Natural killer cell (primary cell): ENCODE data around the gene NTNG2. TPM values are rescaled to one million over a fixed set of nuclear protein-coding genes. Genes with fewer than 3 reads are reported as not detected.

Experiments used
- ATAC-seq, 3 donors: fragments of 150-1000 bp in 2 of 3; fragments of 200-7000 bp in 1 of 3; cut with Tn5 transposase; 1 replicate in 1 of 3; 2 replicates in 2 of 3; pipeline ENCODE4 v1.10.0; 2021; ENCODE audit warnings: mild to moderate bottlenecking in 2 of 3, moderate library complexity in 2 of 3
- DNase-seq, 2 donors: peaks; one replicate each; pipeline versions ENCODE4 v3.0.0 to v3.0.0-alpha.2; 2013 to 2021; ENCODE audit warnings: mixed read lengths in 1 of 2
- H3K27ac ChIP-seq: one replicate; pipeline ENCODE4 v1.5.1; 2013; ENCODE audit warnings: mild to moderate bottlenecking, low read length
- H3K27me3 ChIP-seq: one replicate; pipeline ENCODE4 v1.6.1; 2013; ENCODE audit warnings: low read length; ENCODE audit not compliant: control insufficient read depth, insufficient read depth
- H3K36me3 ChIP-seq: one replicate; pipeline ENCODE4 v1.6.1; 2013; ENCODE audit warnings: low read length; ENCODE audit not compliant: control insufficient read depth, insufficient read depth
- H3K4me1 ChIP-seq: one replicate; pipeline ENCODE4 v1.6.1; 2013; ENCODE audit warnings: low read length; ENCODE audit not compliant: control insufficient read depth, insufficient read depth
- H3K4me3 ChIP-seq: one replicate; pipeline ENCODE4 v1.5.1; 2013; ENCODE audit warnings: low read length
- H3K9me3 ChIP-seq: one replicate; pipeline ENCODE4 v1.6.1; 2013; ENCODE audit warnings: low read length; ENCODE audit not compliant: control insufficient read depth, insufficient read depth
- H3K27ac Mint-ChIP-seq, 2 donors: one replicate each; pipeline ENCODE4 v1.8.0; 2022; ENCODE audit warnings: mild to moderate bottlenecking in 2 of 2, mixed read lengths in 2 of 2, moderate library complexity in 1 of 2
- H3K27me3 Mint-ChIP-seq, 2 donors: one replicate each; pipeline ENCODE4 v1.8.0; 2022; ENCODE audit warnings: low read depth in 2 of 2, mixed read lengths in 2 of 2
- H3K36me3 Mint-ChIP-seq: one replicate; pipeline ENCODE4 v1.8.0; 2022; ENCODE audit warnings: mixed read lengths
- H3K4me1 Mint-ChIP-seq, 2 donors: one replicate each; pipeline ENCODE4 v1.8.0; 2022; ENCODE audit warnings: mixed read lengths in 2 of 2
- H3K4me3 Mint-ChIP-seq: one replicate; pipeline ENCODE4 v1.8.0; 2022; ENCODE audit warnings: mild to moderate bottlenecking, moderate library complexity, mixed read lengths
- H3K9me3 Mint-ChIP-seq, 2 donors: one replicate each; pipeline ENCODE4 v1.8.0; 2022; ENCODE audit warnings: mixed read lengths in 2 of 2
- CTCF ChIP-seq: fragments of 200-600 bp; IDR thresholded peaks from one replicate; pipeline ENCODE4 v1.8.0; 2022; ENCODE audit warnings: antibody characterized with exemption
- WGBS: methylation state at CpG from one replicate; pipeline ENCODE4 v1.1.7; 2013; ENCODE audit warnings: missing lambda C conversion rate; ENCODE audit not compliant: insufficient coverage; 5-methylcytosine and 5-hydroxymethylcytosine counted together
- intact Hi-C: fragments of 100-400 bp; cut with micrococcal nuclease; formaldehyde crosslinking; loops from one replicate; pipeline ENCODE4 v1.14.2; 2022
- total RNA-seq, 4 donors: library from RNA; stranded (reverse); fragments of 120-200 nt in 1 of 4; gene quantifications; one replicate each; pipeline versions ENCODE4 v1.2.3 to v1.2.4, GENCODE V29; 2013 to 2022

The NTNG2 gene
- total RNA-seq, 3 donors from 2014 or later (not counting 1 experiment from before 2014, with no cell fraction given) = 23.4 to 67.2 (median 32.6) TPM

DNA sequence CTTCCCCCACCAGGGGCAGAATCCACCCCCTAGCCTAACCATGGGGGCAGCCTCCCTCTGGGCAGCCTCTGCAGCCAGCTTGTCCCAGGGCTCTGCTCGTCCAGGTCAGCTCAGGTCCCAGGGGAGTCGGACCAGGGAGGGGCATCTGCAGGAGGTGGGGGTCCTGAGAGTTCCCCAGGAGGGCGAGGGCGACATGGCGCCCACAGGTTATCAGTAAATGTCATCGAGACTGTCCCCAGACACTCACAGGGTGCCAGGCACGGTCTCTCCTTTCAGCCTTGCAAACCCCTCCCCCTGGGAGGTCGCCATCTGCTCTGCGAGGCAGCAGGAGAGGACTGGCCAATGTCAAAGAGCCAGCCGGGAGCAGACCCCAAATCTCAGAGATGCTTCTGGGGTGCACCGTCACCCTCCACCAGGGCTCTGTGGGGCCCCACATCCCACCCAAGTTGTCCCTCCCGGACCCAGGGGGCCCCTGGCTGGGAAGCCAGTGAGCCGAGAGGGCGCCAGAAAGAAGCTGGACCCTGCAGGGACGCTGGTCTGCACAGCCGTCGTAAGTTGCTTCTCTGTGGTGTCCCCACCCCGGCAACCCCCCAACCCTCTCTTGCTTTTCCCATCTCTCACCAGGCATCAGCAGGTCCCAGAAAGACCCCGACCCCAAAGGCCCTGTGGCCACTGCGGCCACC is 69.3 kb downstream of the NTNG2 start:
- H3K27me3 ChIP-seq = no peaks in the 10 kb centered on the region
- no peaks in the 10 kb centered on the region for H3K36me3 Mint-ChIP-seq
- no peaks in the 10 kb centered on the region for H3K27me3 Mint-ChIP-seq
- TF ChIP-seq CTCF = no peak
- intact Hi-C loops = no loop called here
- H3K4me1 Mint-ChIP-seq = peaks cover 0 to 6% of the 10 kb centered on the region in 2 donors
- H3K27ac ChIP-seq = no peak overlapping the region
- DNase-seq (no peak), ATAC-seq (no peak)
- H3K36me3 ChIP-seq = no peaks in the 10 kb centered on the region
- WGBS = 84% methylated on average over 20 of the region's 20 CpGs
- no peak overlapping the region for H3K27ac Mint-ChIP-seq
- H3K9me3 ChIP-seq = no peaks in the 10 kb centered on the region
- no peaks in the 10 kb centered on the region for H3K4me1 ChIP-seq
- H3K4me3 Mint-ChIP-seq = no peak overlapping the region
- no peaks in the 10 kb centered on the region for H3K9me3 Mint-ChIP-seq
- no peak overlapping the region for H3K4me3 ChIP-seq

- Histone ChIP-seq H3K36me3 (no peaks in the 10 kb centered on the region), H3K4me3 (no peak overlapping the region), H3K27me3 (no peaks in the 10 kb centered on the region), H3K4me1 (peaks cover 5% of the 10 kb centered on the region), H3K27ac (no peak overlapping the region), H3K9me3 (no peaks in the 10 kb centered on the region)
- Mint-ChIP-seq H3K4me3 (no peak overlapping the region), H3K9me3 (no peaks in the 10 kb centered on the region), H3K27ac (no peak overlapping the region), H3K4me1 (peaks cover 4 to 6% of the 10 kb centered on the region in 2 donors), H3K27me3 (no peaks in the 10 kb centered on the region), H3K36me3 (no peaks in the 10 kb centered on the region)
- ATAC-seq (no peak), DNase-seq (no peak)
- intact Hi-C loops = no loop called here
- 73% methylated on average over 3 of the region's 3 CpGs for WGBS
- no peak for TF ChIP-seq CTCF
Measured at GRCh38 chr9:132232522-132232921, 70.7 kb downstream of the NTNG2 start.

DNA sequence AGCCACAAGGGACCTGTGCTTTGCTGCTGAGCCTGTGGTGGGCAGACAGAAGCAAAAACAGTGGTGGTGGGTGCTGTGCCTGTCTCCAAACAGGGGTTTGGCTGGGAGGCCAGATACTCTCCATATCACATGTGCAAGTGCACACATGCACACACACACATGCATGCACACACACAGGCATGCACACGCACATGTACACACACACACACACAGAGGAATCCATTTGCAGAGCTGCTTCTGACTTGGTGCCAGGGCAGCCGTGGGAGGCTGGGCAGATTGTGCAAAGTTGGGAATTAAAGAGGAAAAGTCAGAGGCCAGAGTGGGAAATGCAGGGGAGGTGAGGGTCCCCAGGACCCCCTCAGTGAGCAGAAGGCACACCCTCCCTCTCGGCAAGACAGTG is 71.3 kb downstream of the NTNG2 start:
- no peaks in the 10 kb centered on the region for H3K27me3 ChIP-seq
- DNase-seq (no peak), ATAC-seq (no peak)
- no peaks in the 10 kb centered on the region for H3K9me3 ChIP-seq
- TF ChIP-seq CTCF = no peak
- WGBS = 92% methylated on average over 3 of the region's 3 CpGs
- Mint-ChIP-seq H3K4me3 (no peak overlapping the region), H3K27me3 (no peaks in the 10 kb centered on the region), H3K9me3 (no peaks in the 10 kb centered on the region), H3K36me3 (no peaks in the 10 kb centered on the region), H3K27ac (no peak overlapping the region), H3K4me1 (peaks cover 4 to 5% of the 10 kb centered on the region in 2 donors)
- no peak overlapping the region for H3K4me3 ChIP-seq
- intact Hi-C loops = no loop called here
- peaks cover 5% of the 10 kb centered on the region for H3K4me1 ChIP-seq
- no peak overlapping the region for H3K27ac ChIP-seq
- H3K36me3 ChIP-seq = no peaks in the 10 kb centered on the region

- Mint-ChIP-seq H3K27me3 (no peaks in the 10 kb centered on the region), H3K4me3 (no peak overlapping the region), H3K4me1 (peaks cover 0 to 4% of the 10 kb centered on the region in 2 donors), H3K9me3 (no peaks in the 10 kb centered on the region), H3K27ac (no peak overlapping the region), H3K36me3 (no peaks in the 10 kb centered on the region)
- DNase-seq (no peak), ATAC-seq (no peak)
- no peak for TF ChIP-seq CTCF
- H3K4me1 ChIP-seq = peaks cover 7% of the 10 kb centered on the region
- no peaks in the 10 kb centered on the region for H3K36me3 ChIP-seq
- WGBS = 92% methylated on average over 12 of the region's 12 CpGs
- intact Hi-C loops = no loop called here
- no peak overlapping the region for H3K27ac ChIP-seq
- no peaks in the 10 kb centered on the region for H3K9me3 ChIP-seq
- H3K4me3 ChIP-seq = no peak overlapping the region
- no peaks in the 10 kb centered on the region for H3K27me3 ChIP-seq
Measured at GRCh38 chr9:132234535-132234934, 72.7 kb downstream of the NTNG2 start.
